CD4-positive, CD25-positive, alpha-beta regulatory T cell (primary cell): ENCODE results near the gene SPNS1. TPM values are rescaled to one million over a fixed set of nuclear protein-coding genes. Genes with fewer than 3 reads are reported as not detected.
"Not testable (repeated sequence)": the region's sequence is repeated elsewhere in the genome, so short reads cannot be mapped to it uniquely, and the experiment has no call there.

Experiments
- ATAC-seq, 2 donors: fragments of 150-1000 bp; cut with Tn5 transposase; one replicate each; pipeline ENCODE4 v1.10.0; 2021; ENCODE audit warnings: low read depth in 2 of 2, moderate number of reproducible peaks in 2 of 2, moderate library complexity in 1 of 2
- DNase-seq, 3 donors: peaks; one replicate each; pipeline versions ENCODE4 v3.0.0 to v3.0.0-alpha.2; 2012 to 2022; ENCODE audit warnings: mixed read lengths in 1 of 3
- H3K27ac ChIP-seq: one replicate; pipeline ENCODE4 v1.7.0; 2013; ENCODE audit warnings: mild to moderate bottlenecking, low read length; ENCODE audit not compliant: insufficient read depth, poor library complexity, severe bottlenecking
- H3K27me3 ChIP-seq: one replicate; pipeline ENCODE4 v1.7.0; 2013; ENCODE audit warnings: low read length; ENCODE audit not compliant: control insufficient read depth, insufficient read depth
- H3K36me3 ChIP-seq: one replicate; pipeline ENCODE4 v1.7.0; 2013; ENCODE audit warnings: mild to moderate bottlenecking, low read length, moderate library complexity; ENCODE audit not compliant: control insufficient read depth, insufficient read depth
- H3K4me1 ChIP-seq: 2 replicates; pipeline ENCODE4 v1.7.0; 2013; ENCODE audit warnings: mild to moderate bottlenecking, low read length; ENCODE audit not compliant: insufficient read depth, control insufficient read depth, poor library complexity, severe bottlenecking
- H3K4me3 ChIP-seq: one replicate; pipeline ENCODE4 v1.7.0; 2013; ENCODE audit warnings: low read depth, mild to moderate bottlenecking, low read length, moderate library complexity
- H3K9me3 ChIP-seq, 2 experiments: 1 replicate in 1 of 2; 2 replicates in 1 of 2; pipeline ENCODE4 v1.7.0; 2013; ENCODE audit warnings: low read length in 2 of 2, mild to moderate bottlenecking in 1 of 2, moderate library complexity in 1 of 2; ENCODE audit not compliant: control insufficient read depth in 2 of 2
- H3K27ac Mint-ChIP-seq, 3 donors: one replicate each; pipeline ENCODE4 v1.8.0; 2020 to 2022; ENCODE audit warnings: mild to moderate bottlenecking in 3 of 3, mixed read lengths in 3 of 3, moderate library complexity in 2 of 3
- H3K27me3 Mint-ChIP-seq: one replicate; pipeline ENCODE4 v1.8.0; 2022; ENCODE audit warnings: mild to moderate bottlenecking, mixed read lengths
- H3K36me3 Mint-ChIP-seq: one replicate; pipeline ENCODE4 v1.8.0; 2020; ENCODE audit warnings: mixed read lengths
- H3K4me1 Mint-ChIP-seq, 4 donors: one replicate each; pipeline ENCODE4 v1.8.0; 2020 to 2022; ENCODE audit warnings: mixed read lengths in 4 of 4, mild to moderate bottlenecking in 1 of 4
- H3K4me3 Mint-ChIP-seq, 4 donors: one replicate each; pipeline ENCODE4 v1.8.0; 2020 to 2022; ENCODE audit warnings: mild to moderate bottlenecking in 4 of 4, mixed read lengths in 4 of 4, moderate library complexity in 3 of 4
- H3K9me3 Mint-ChIP-seq, 7 donors: one replicate each; pipeline ENCODE4 v1.8.0; 2020 to 2022; ENCODE audit warnings: mixed read lengths in 7 of 7, mild to moderate bottlenecking in 3 of 7, moderate library complexity in 2 of 7
- polyA plus RNA-seq, 4 donors: library from polyadenylated mRNA; unstranded; fragments of 300-500 nt; fragmentation: Illumina TruSeq; gene quantifications; one replicate each; pipeline ENCODE4 v1.2.3, GENCODE V29; 2021
- total RNA-seq: library from RNA; stranded (reverse); gene quantifications from one replicate; pipeline ENCODE4 v1.2.3, GENCODE V29; 2022

The SPNS1 gene
- total and polyA plus RNA-seq, 5 donors from 2014 or later: 22.3 to 32.9 (median 24.5) TPM

- Histone ChIP-seq H3K27ac (peak overlapping the region; percentile 66), H3K4me3 (no peak overlapping the region), H3K4me1 (peaks cover 52% of the 10 kb centered on the region), H3K27me3 (no peaks in the 10 kb centered on the region), H3K9me3 (no peaks in the 10 kb centered on the region), H3K36me3 (peaks cover 22% of the 10 kb centered on the region)
- peak overlapping the region; percentile 82 to 94 (median 88) for H3K4me3 Mint-ChIP-seq
- DNase-seq (peak in 1 of 3 donors; percentile 74), ATAC-seq (peak; percentile 76 to 77)
- H3K4me1 Mint-ChIP-seq: peaks cover 14 to 65% (median 38%) of the 10 kb centered on the region in 4 donors
- peak overlapping the region; percentile 82 to 99 (median 89) for H3K27ac Mint-ChIP-seq
- H3K36me3 Mint-ChIP-seq: peaks cover 22% of the 10 kb centered on the region
- peaks cover 5% of the 10 kb centered on the region for H3K27me3 Mint-ChIP-seq
- H3K9me3 Mint-ChIP-seq: peaks cover 0 to 7% (median 0%) of the 10 kb centered on the region in 7 donors
Measured at GRCh38 chr16:28990375-28991040, 15.9 kb downstream of the SPNS1 start.

GRCh38 chr16:28991687-28992086 is 17.1 kb downstream of the SPNS1 start:
- DNase-seq (no peak), ATAC-seq (no peak)
- H3K4me1 ChIP-seq: peaks cover 41% of the 10 kb centered on the region
- H3K36me3 Mint-ChIP-seq: peaks cover 22% of the 10 kb centered on the region
- peaks cover 5% of the 10 kb centered on the region for H3K27me3 Mint-ChIP-seq
- peaks cover 0 to 7% (median 0%) of the 10 kb centered on the region in 7 donors for H3K9me3 Mint-ChIP-seq
- H3K4me1 Mint-ChIP-seq: peaks cover 14 to 62% (median 38%) of the 10 kb centered on the region in 4 donors
- peaks cover 21% of the 10 kb centered on the region for H3K36me3 ChIP-seq
- H3K4me3 ChIP-seq: no peak overlapping the region
- no peaks in the 10 kb centered on the region for H3K9me3 ChIP-seq
- no peaks in the 10 kb centered on the region for H3K27me3 ChIP-seq
- no peak overlapping the region for H3K27ac ChIP-seq
- no peak overlapping the region for H3K4me3 Mint-ChIP-seq
- peak overlapping the region; percentile 82 to 89 (median 88) for H3K27ac Mint-ChIP-seq

- Mint-ChIP-seq H3K4me3 (peak overlapping the region in 2 of 4 donors; percentile 16 to 41), H3K27ac (peak overlapping the region in 1 of 3 donors; percentile 83), H3K27me3 (no peaks in the 10 kb centered on the region), H3K36me3 (peaks cover 15% of the 10 kb centered on the region), H3K9me3 (peaks cover 0 to 2% (median 0%) of the 10 kb centered on the region in 7 donors), H3K4me1 (peaks cover 8 to 56% (median 33%) of the 10 kb centered on the region in 4 donors)
- Histone ChIP-seq H3K27me3 (no peaks in the 10 kb centered on the region), H3K4me1 (peaks cover 34% of the 10 kb centered on the region), H3K9me3 (no peaks in the 10 kb centered on the region), H3K27ac (no peak overlapping the region), H3K4me3 (no peak overlapping the region), H3K36me3 (peaks cover 13% of the 10 kb centered on the region)
- ATAC-seq: no peak
- DNase-seq: no peak
Measured at GRCh38 chr16:28992496-28992895, 17.9 kb downstream of the SPNS1 start.

GRCh38 chr16:28998837-28999236 is 24.3 kb downstream of the SPNS1 start:
- Histone ChIP-seq H3K36me3 (no peaks in the 10 kb centered on the region), H3K4me3 (no peak overlapping the region), H3K27ac (no peak overlapping the region), H3K27me3 (no peaks in the 10 kb centered on the region), H3K9me3 (no peaks in the 10 kb centered on the region), H3K4me1 (no peaks in the 10 kb centered on the region)
- no peaks in the 10 kb centered on the region for H3K27me3 Mint-ChIP-seq
- H3K27ac Mint-ChIP-seq: peak overlapping the region in 2 of 3 donors; percentile 67 to 78
- ATAC-seq (no peak), DNase-seq (no peak)
- no peaks in the 10 kb centered on the region for H3K36me3 Mint-ChIP-seq
- H3K4me1 Mint-ChIP-seq: peaks cover 3 to 12% (median 6%) of the 10 kb centered on the region in 4 donors
- no peaks in the 10 kb centered on the region for H3K9me3 Mint-ChIP-seq
- H3K4me3 Mint-ChIP-seq: no peak overlapping the region

- Histone ChIP-seq H3K27ac (no peak overlapping the region), H3K4me1 (no peaks in the 10 kb centered on the region), H3K4me3 (no peak overlapping the region), H3K9me3 (no peaks in the 10 kb centered on the region), H3K36me3 (no peaks in the 10 kb centered on the region), H3K27me3 (no peaks in the 10 kb centered on the region)
- ATAC-seq (no peak), DNase-seq (no peak)
- H3K4me3 Mint-ChIP-seq: no peak overlapping the region
- peaks cover 4 to 9% (median 6%) of the 10 kb centered on the region in 4 donors for H3K4me1 Mint-ChIP-seq
- H3K9me3 Mint-ChIP-seq: no peaks in the 10 kb centered on the region
- H3K27me3 Mint-ChIP-seq: no peaks in the 10 kb centered on the region
- no peaks in the 10 kb centered on the region for H3K36me3 Mint-ChIP-seq
- H3K27ac Mint-ChIP-seq: peak overlapping the region in 2 of 3 donors; percentile 55 to 78
Measured at GRCh38 chr16:28999577-28999976, 25.0 kb downstream of the SPNS1 start.

GRCh38 chr16:29000019-29000418 is 25.4 kb downstream of the SPNS1 start:
- Mint-ChIP-seq H3K9me3 (peaks cover 0 to 2% (median 0%) of the 10 kb centered on the region in 7 donors), H3K4me3 (no peak overlapping the region), H3K27ac (no peak overlapping the region), H3K4me1 (peaks cover 4 to 11% (median 7%) of the 10 kb centered on the region in 4 donors), H3K36me3 (no peaks in the 10 kb centered on the region), H3K27me3 (no peaks in the 10 kb centered on the region)
- H3K27ac ChIP-seq: no peak overlapping the region
- H3K36me3 ChIP-seq: no peaks in the 10 kb centered on the region
- no peaks in the 10 kb centered on the region for H3K9me3 ChIP-seq
- no peaks in the 10 kb centered on the region for H3K27me3 ChIP-seq
- ATAC-seq (no peak), DNase-seq (no peak)
- no peak overlapping the region for H3K4me3 ChIP-seq
- H3K4me1 ChIP-seq: no peaks in the 10 kb centered on the region

- H3K4me1 ChIP-seq: peaks cover 22% of the 10 kb centered on the region
- not testable (repeated sequence) for H3K27ac ChIP-seq, ATAC-seq, H3K36me3 Mint-ChIP-seq, H3K9me3 ChIP-seq, H3K9me3 Mint-ChIP-seq, DNase-seq, H3K27me3 ChIP-seq, H3K4me3 ChIP-seq, H3K27me3 Mint-ChIP-seq, H3K36me3 ChIP-seq, H3K4me3 Mint-ChIP-seq
- peaks cover 6 to 32% (median 26%) of the 10 kb centered on the region in 4 donors for H3K4me1 Mint-ChIP-seq
- peak overlapping the region in 2 of 3 donors; percentile 60 to 76 for H3K27ac Mint-ChIP-seq
Measured at GRCh38 chr16:29004496-29005139, 30.0 kb downstream of the SPNS1 start.
